ENCODE measurements around the gene HCK.

HCK gene

DNA sequence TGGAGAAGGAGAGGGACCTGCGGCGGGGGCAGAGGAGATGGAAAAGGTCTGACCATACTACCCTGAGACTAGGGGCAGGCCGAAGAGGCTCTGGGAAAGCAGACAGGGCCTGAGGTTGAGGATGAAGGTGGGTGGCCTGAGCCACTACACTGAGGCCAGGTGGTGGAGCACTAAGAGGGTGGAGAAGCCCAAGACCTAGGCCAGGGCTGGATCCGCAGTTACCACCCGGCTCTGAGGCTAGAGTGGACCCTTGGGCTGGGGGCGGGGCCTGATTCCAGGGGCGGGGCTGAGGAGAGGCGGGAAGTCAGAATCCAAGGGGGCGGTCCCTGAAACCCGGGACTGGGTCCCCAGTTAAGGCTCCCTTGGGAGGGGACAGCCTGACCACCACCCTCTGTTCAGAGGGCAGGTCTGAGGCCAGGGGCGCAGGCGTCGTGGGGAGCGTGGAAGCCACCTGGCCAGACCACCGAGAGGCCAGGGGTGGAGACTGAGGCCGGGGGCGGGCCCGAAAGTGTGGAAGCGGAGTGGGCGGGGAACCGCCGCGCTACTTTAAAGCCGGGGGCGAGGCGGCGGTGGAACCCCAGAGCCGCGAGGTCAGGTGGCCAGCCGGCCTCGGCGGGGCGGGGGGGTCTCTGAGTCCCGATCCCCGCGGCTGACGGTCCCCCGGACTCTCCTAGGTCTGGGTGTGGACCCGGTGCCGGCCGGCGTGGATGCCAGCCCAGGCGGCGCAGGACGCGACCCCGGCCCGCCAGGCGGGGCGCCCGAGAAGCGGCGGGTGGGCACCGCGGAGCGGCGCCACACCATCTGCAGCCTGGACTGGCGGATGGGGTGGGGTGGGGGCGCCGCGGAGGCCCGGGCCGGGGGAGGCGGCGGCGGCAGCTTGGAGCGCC is 33.5 kb upstream of the HCK start:
- Histone ChIP-seq H3K4me1 (ENCODE audit: low read length) (peaks cover 5% of the 10 kb centered on the region; the same call in 1 of the 2 replicates), H4K20me1 (ENCODE audit: insufficient read depth, low read length) (no peaks in the 10 kb centered on the region), H3K27ac (ENCODE audit: low read length) (no peak overlapping the region), H2AFZ (ENCODE audit: low read length) (peak overlapping the region; percentile 85), H3K9me3 (replicated peaks; ENCODE audit: insufficient read depth, low read length) (no peaks in the 10 kb centered on the region), H3F3A (ENCODE audit: insufficient read depth, low read length) (no peaks in the 10 kb centered on the region), H3K79me2 (ENCODE audit: low read length) (no peaks in the 10 kb centered on the region), H3K9ac (ENCODE audit: low read length) (no peak overlapping the region), H3K36me3 (replicated peaks; ENCODE audit: insufficient read depth, low read length) (no peaks in the 10 kb centered on the region), H3K27me3 (replicated peaks; ENCODE audit: insufficient read depth, low read length) (peaks cover 79% of the 10 kb centered on the region), H3K4me2 (ENCODE audit: low read depth, low read length) (peak overlapping the region; percentile 95), H3K9me2 (replicated peaks; ENCODE audit: insufficient read depth, low read length) (no peaks in the 10 kb centered on the region), H3K4me3 (ENCODE audit: low read length) (peak overlapping the region; percentile 71)
- DNase-seq, result peak; percentile 61
- no peak for TF ChIP-seq EZH2phosphoT487 (IDR thresholded peaks at IDR 0.05; ENCODE audit: low read length)
- TF ChIP-seq, protein P1, sequence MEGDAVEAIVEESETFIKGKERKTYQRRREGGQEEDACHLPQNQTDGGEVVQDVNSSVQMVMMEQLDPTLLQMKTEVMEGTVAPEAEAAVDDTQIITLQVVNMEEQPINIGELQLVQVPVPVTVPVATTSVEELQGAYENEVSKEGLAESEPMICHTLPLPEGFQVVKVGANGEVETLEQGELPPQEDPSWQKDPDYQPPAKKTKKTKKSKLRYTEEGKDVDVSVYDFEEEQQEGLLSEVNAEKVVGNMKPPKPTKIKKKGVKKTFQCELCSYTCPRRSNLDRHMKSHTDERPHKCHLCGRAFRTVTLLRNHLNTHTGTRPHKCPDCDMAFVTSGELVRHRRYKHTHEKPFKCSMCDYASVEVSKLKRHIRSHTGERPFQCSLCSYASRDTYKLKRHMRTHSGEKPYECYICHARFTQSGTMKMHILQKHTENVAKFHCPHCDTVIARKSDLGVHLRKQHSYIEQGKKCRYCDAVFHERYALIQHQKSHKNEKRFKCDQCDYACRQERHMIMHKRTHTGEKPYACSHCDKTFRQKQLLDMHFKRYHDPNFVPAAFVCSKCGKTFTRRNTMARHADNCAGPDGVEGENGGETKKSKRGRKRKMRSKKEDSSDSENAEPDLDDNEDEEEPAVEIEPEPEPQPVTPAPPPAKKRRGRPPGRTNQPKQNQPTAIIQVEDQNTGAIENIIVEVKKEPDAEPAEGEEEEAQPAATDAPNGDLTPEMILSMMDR (IDR thresholded peaks at IDR 0.05; ENCODE audit: low read length), result no peak
- TF ChIP-seq EZH2 (optimal IDR thresholded peaks at IDR 0.05; ENCODE audit: low read depth, low read length), result no peak

DNA sequence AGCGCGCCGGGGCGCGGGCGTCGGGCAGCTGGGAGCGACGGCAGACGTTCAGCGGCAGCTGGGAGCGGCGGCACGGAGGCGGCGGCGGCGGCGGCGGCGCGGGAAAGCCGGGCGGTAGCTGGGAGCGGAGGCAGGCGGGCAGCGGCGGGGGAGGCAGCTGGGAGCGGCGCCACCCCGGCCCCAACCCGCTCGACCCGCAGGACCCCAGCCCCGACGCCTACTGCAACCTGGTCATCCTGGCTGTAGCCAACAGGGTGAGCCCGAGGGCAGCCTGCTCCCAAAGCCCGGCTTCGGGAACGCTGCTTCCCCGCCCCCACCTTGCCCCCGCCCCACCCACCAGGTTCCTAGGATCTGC is 32.9 kb upstream of the HCK start:
- Histone ChIP-seq H3K36me3 (replicated peaks; ENCODE audit: insufficient read depth, low read length) (no peaks in the 10 kb centered on the region), H4K20me1 (ENCODE audit: insufficient read depth, low read length) (no peaks in the 10 kb centered on the region), H3K4me3 (ENCODE audit: low read length) (no peak overlapping the region; the same call in 1 of the 2 replicates), H3K79me2 (ENCODE audit: low read length) (no peaks in the 10 kb centered on the region), H3K9ac (ENCODE audit: low read length) (no peak overlapping the region), H3K9me2 (replicated peaks; ENCODE audit: insufficient read depth, low read length) (no peaks in the 10 kb centered on the region), H3K4me1 (ENCODE audit: low read length) (peaks cover 5% of the 10 kb centered on the region; the same call in 1 of the 2 replicates), H2AFZ (ENCODE audit: low read length) (no peak overlapping the region), H3K27me3 (replicated peaks; ENCODE audit: insufficient read depth, low read length) (peaks cover 80% of the 10 kb centered on the region), H3F3A (ENCODE audit: insufficient read depth, low read length) (no peaks in the 10 kb centered on the region), H3K27ac (ENCODE audit: low read length) (no peak overlapping the region), H3K9me3 (replicated peaks; ENCODE audit: insufficient read depth, low read length) (no peaks in the 10 kb centered on the region), H3K4me2 (ENCODE audit: low read depth, low read length) (peak overlapping the region; percentile 59; the same call in 1 of the 2 replicates)
- no peak for DNase-seq
- TF ChIP-seq EZH2 (optimal IDR thresholded peaks at IDR 0.05; ENCODE audit: low read depth, low read length), result no peak
- TF ChIP-seq, protein P1 (IDR thresholded peaks at IDR 0.05; ENCODE audit: low read length), result no peak
- no peak for TF ChIP-seq EZH2phosphoT487 (IDR thresholded peaks at IDR 0.05; ENCODE audit: low read length)

DNA sequence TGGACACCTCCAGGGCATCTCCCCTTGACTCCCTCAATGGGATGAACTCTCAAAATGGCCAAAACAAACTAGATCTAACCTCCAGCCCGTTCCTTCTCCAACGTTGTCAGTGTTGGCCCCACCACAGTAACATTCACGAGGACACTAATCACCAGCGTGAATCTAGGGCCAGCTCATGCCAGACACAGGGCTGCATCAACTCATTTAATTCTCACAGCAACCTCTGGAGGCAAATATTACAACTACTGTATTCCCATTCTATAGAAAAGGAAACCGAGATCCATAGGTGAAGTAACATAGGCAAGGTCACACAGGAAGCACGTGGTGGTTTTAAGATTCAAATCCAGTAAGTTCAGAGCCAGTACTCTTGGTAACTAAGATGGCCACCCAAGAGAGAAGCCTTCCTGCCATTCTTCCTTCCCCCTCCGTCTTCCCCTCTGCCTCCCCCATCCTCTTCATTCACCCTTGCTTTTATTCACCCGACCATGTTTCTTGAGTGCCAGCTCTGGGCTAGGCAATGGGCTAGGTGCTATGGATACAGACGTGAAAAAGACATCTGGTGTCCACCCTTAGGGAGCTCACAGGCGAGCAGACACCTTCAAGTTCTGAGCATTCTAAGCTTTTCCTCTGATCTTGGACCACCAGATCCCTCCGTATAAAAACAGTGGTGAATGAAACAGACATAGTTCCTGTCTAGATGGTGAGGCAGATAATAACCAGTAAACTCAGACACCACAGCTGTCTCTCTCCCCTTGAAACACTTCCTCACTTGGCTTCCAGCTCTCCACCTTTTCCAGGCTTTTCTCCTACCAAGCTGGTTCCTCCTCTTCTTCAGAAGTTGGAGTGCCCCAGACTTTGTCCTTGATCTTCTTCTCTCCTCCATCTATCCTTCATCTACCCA is 32.2 kb upstream of the HCK start:
- Histone ChIP-seq H3F3A (ENCODE audit: insufficient read depth, low read length) (no peaks in the 10 kb centered on the region), H3K9me3 (replicated peaks; ENCODE audit: insufficient read depth, low read length) (no peaks in the 10 kb centered on the region), H3K27ac (ENCODE audit: low read length) (no peak overlapping the region), H3K36me3 (replicated peaks; ENCODE audit: insufficient read depth, low read length) (no peaks in the 10 kb centered on the region), H3K4me2 (ENCODE audit: low read depth, low read length) (peak overlapping the region; percentile 59), H3K79me2 (ENCODE audit: low read length) (no peaks in the 10 kb centered on the region), H3K4me1 (ENCODE audit: low read length) (peaks cover 5% of the 10 kb centered on the region; the same call in 1 of the 2 replicates), H3K9me2 (replicated peaks; ENCODE audit: insufficient read depth, low read length) (no peaks in the 10 kb centered on the region), H3K27me3 (replicated peaks; ENCODE audit: insufficient read depth, low read length) (peaks cover 79% of the 10 kb centered on the region), H3K9ac (ENCODE audit: low read length) (no peak overlapping the region), H2AFZ (ENCODE audit: low read length) (no peak overlapping the region), H4K20me1 (ENCODE audit: insufficient read depth, low read length) (no peaks in the 10 kb centered on the region), H3K4me3 (ENCODE audit: low read length) (peak overlapping the region; percentile 22; the same call in 1 of the 2 replicates)
- DNase-seq, result no peak
- TF ChIP-seq EZH2phosphoT487 (IDR thresholded peaks at IDR 0.05; ENCODE audit: low read length) (no peak), EZH2 (optimal IDR thresholded peaks at IDR 0.05; ENCODE audit: low read depth, low read length) (no peak)
- TF ChIP-seq, protein P1 (IDR thresholded peaks at IDR 0.05; ENCODE audit: low read length), result no peak
